H9 (cell line): ENCODE measurements around the gene REV1. TPM values are rescaled to one million over a fixed set of nuclear protein-coding genes. Genes with fewer than 3 reads are reported as not detected.
A peak's percentile ranks its signal among the peaks of the same experiment; 100 is the strongest.
"Not testable (repeated sequence)": the region's sequence is repeated elsewhere in the genome, so short reads cannot be mapped to it uniquely, and the experiment has no call there.

Experiments
- DNase-seq: peaks from one replicate; pipeline ENCODE4 v3.0.0-alpha.2; 2017
- H2AFZ ChIP-seq: one replicate; pipeline ENCODE4 v1.6.1; 2013; ENCODE audit warnings: mild to moderate bottlenecking, low read length, control low read depth, moderate library complexity
- H2AK5ac ChIP-seq: 2 replicates; pipeline ENCODE4 v1.6.1; 2013; ENCODE audit warnings: low read length, control low read depth, mixed read lengths; ENCODE audit not compliant: insufficient read length
- H2BK120ac ChIP-seq: one replicate; pipeline ENCODE4 v1.6.1; 2013; ENCODE audit warnings: low read depth, mild to moderate bottlenecking, low read length, control low read depth, inconsistent platforms; ENCODE audit not compliant: poor library complexity, severe bottlenecking
- H2BK12ac ChIP-seq: 2 replicates; pipeline ENCODE4 v1.6.1; 2013; ENCODE audit warnings: low read length, control low read depth, mixed read lengths, low read depth; ENCODE audit not compliant: insufficient read length
- H2BK15ac ChIP-seq: 2 replicates; pipeline ENCODE4 v1.6.1; 2013; ENCODE audit warnings: low read depth, low read length, control low read depth
- H2BK20ac ChIP-seq: one replicate; pipeline ENCODE4 v1.6.1; 2013; ENCODE audit warnings: low read depth, mild to moderate bottlenecking, low read length, control low read depth, inconsistent platforms; ENCODE audit not compliant: poor library complexity, severe bottlenecking
- H2BK5ac ChIP-seq: 2 replicates; pipeline ENCODE4 v1.6.1; 2013; ENCODE audit warnings: low read length, control low read depth, mixed read lengths; ENCODE audit not compliant: insufficient read length
- H3K14ac ChIP-seq: 2 replicates; pipeline ENCODE4 v1.6.1; 2013; ENCODE audit warnings: low read length, control low read depth; ENCODE audit not compliant: insufficient read depth
- H3K18ac ChIP-seq: 2 replicates; pipeline ENCODE4 v1.6.1; 2013; ENCODE audit warnings: low read depth, mild to moderate bottlenecking, mixed read lengths, low read length, control low read depth; ENCODE audit not compliant: insufficient read length
- H3K23ac ChIP-seq: 2 replicates; pipeline ENCODE4 v1.6.1; 2013; ENCODE audit warnings: low read length, control low read depth, mixed read lengths, low read depth; ENCODE audit not compliant: insufficient read length
- H3K23me2 ChIP-seq: 2 replicates; pipeline ENCODE4 v1.6.1; 2013; ENCODE audit warnings: low read depth, mild to moderate bottlenecking, mixed read lengths, low read length, control low read depth; ENCODE audit not compliant: insufficient read length, poor library complexity, severe bottlenecking
- H3K27ac ChIP-seq: 2 replicates; pipeline ENCODE4 v1.5.1; 2013; ENCODE audit warnings: low read length, control low read depth, mixed read lengths, low read depth; ENCODE audit not compliant: insufficient read length
- H3K27me3 ChIP-seq: 2 replicates; pipeline ENCODE4 v1.6.1; 2013; ENCODE audit warnings: low read length, control low read depth, inconsistent platforms; ENCODE audit not compliant: insufficient read depth
- H3K4ac ChIP-seq: 2 replicates; pipeline ENCODE4 v1.6.1; 2013; ENCODE audit warnings: low read depth, mild to moderate bottlenecking, control low read depth, inconsistent platforms, low read length, moderate library complexity
- H3K4me1 ChIP-seq: 2 replicates; pipeline ENCODE4 v1.6.1; 2013; ENCODE audit warnings: low read length, control low read depth, inconsistent platforms; ENCODE audit not compliant: insufficient read depth
- H3K4me2 ChIP-seq: 2 replicates; pipeline ENCODE4 v1.6.1; 2013; ENCODE audit warnings: low read length, control low read depth, mixed read lengths; ENCODE audit not compliant: insufficient read length, insufficient read depth
- H3K56ac ChIP-seq: 2 replicates; pipeline ENCODE4 v1.6.1; 2013; ENCODE audit warnings: low read depth, mild to moderate bottlenecking, mixed read lengths, low read length, control low read depth; ENCODE audit not compliant: insufficient read length
- H3K79me1 ChIP-seq: 2 replicates; pipeline ENCODE4 v1.6.1; 2013; ENCODE audit warnings: low read depth, mild to moderate bottlenecking, moderate library complexity, low read length, control low read depth, inconsistent platforms; ENCODE audit not compliant: insufficient read depth, poor library complexity, severe bottlenecking
- H3K79me2 ChIP-seq: 2 replicates; pipeline ENCODE4 v1.6.1; 2013; ENCODE audit warnings: low read length, control low read depth, inconsistent platforms; ENCODE audit not compliant: insufficient read depth
- H3K9ac ChIP-seq: 2 replicates; pipeline ENCODE4 v1.6.1; 2013; ENCODE audit warnings: low read length, control low read depth, mixed read lengths; ENCODE audit not compliant: insufficient read length; ENCODE audit errors: extremely low read depth
- H3K9me3 ChIP-seq: one replicate; pipeline ENCODE4 v1.6.1; 2013; ENCODE audit warnings: low read depth, low read length, inconsistent platforms; ENCODE audit not compliant: control insufficient read depth
- H3T11ph ChIP-seq: one replicate; pipeline ENCODE4 v1.6.1; 2013; ENCODE audit warnings: mild to moderate bottlenecking, low read length, control low read depth, inconsistent platforms
- H4K20me1 ChIP-seq: one replicate; pipeline ENCODE4 v1.6.1; 2013; ENCODE audit not compliant: control insufficient read depth, insufficient read length, insufficient read depth
- H4K5ac ChIP-seq: 2 replicates; pipeline ENCODE4 v1.6.1; 2013; ENCODE audit warnings: low read depth, mild to moderate bottlenecking, mixed read lengths, low read length, control low read depth; ENCODE audit not compliant: insufficient read length
- H4K8ac ChIP-seq: replicated peaks from 2 replicates; pipeline ENCODE4 v1.6.1; 2013; ENCODE audit warnings: low read length, control low read depth, mixed read lengths, low read depth; ENCODE audit not compliant: insufficient read length
- H4K91ac ChIP-seq: 2 replicates; pipeline ENCODE4 v1.6.1; 2013; ENCODE audit warnings: low read depth, mild to moderate bottlenecking, moderate library complexity, mixed read lengths, low read length, control low read depth; ENCODE audit not compliant: insufficient read length
- H3K27ac Mint-ChIP-seq, 3 experiments: 2 replicates in 2 of 3; 3 replicates in 1 of 3; pipeline ENCODE4 v1.8.0; 2020 to 2021; ENCODE audit warnings: mixed read lengths in 3 of 3, mild to moderate bottlenecking in 1 of 3, moderate library complexity in 1 of 3
- H3K27me3 Mint-ChIP-seq: 2 replicates; pipeline ENCODE4 v1.8.0; 2021; ENCODE audit warnings: low read depth, mild to moderate bottlenecking, moderate library complexity, mixed read lengths
- H3K36me3 Mint-ChIP-seq, 3 experiments: 2 replicates in 2 of 3; 3 replicates in 1 of 3; pipeline ENCODE4 v1.8.0; 2020 to 2021; ENCODE audit warnings: low read depth in 3 of 3, mixed read lengths in 3 of 3; ENCODE audit not compliant: insufficient read depth in 1 of 3
- H3K4me1 Mint-ChIP-seq, 2 experiments: 2 replicates each; pipeline ENCODE4 v1.8.0; 2020; ENCODE audit warnings: mixed read lengths in 2 of 2
- H3K4me3 Mint-ChIP-seq, 2 experiments: 2 replicates in 1 of 2; 3 replicates in 1 of 2; pipeline ENCODE4 v1.8.0; 2020 to 2021; ENCODE audit warnings: mild to moderate bottlenecking in 2 of 2, mixed read lengths in 2 of 2, moderate library complexity in 1 of 2
- H3K9me3 Mint-ChIP-seq, 2 experiments: 2 replicates in 1 of 2; 3 replicates in 1 of 2; pipeline ENCODE4 v1.8.0; 2020; ENCODE audit warnings: mild to moderate bottlenecking in 2 of 2, mixed read lengths in 2 of 2, moderate library complexity in 1 of 2
- CTCF ChIP-seq: fragments of 200-600 bp; sonication (generic); conservative IDR thresholded peaks from 3 replicates; pipeline ENCODE4 v1.8.0; 2021; ENCODE audit warnings: antibody characterized with exemption, mild to moderate bottlenecking
- WGBS: extraction: QIAGEN DNeasy Blood & Tissue Kit; methylation state at CpG from one replicate; pipeline ENCODE4 v1.1.7; 2013; ENCODE audit warnings: missing lambda C conversion rate, low lambda C conversion rate, mixed read lengths; ENCODE audit not compliant: insufficient read length; ENCODE audit errors: extremely low coverage; 5-methylcytosine and 5-hydroxymethylcytosine counted together
- total RNA-seq: library from RNA; stranded (reverse); gene quantifications from 2 replicates; pipeline ENCODE4 v1.2.1, GENCODE V29; 2021

The REV1 gene
- total RNA-seq, 1 experiment from 2014 or later, result 41.6 TPM

- no peak overlapping the region for H3K56ac ChIP-seq
- no peak overlapping the region for H4K91ac ChIP-seq
- no peak overlapping the region for H2BK120ac ChIP-seq
- no peak overlapping the region for H4K5ac ChIP-seq
- Mint-ChIP-seq H3K27ac (peak overlapping the region in 2 of 3 experiments; percentile 6 to 49; a peak in 2 of 7 replicates), H3K36me3 (peaks cover 48 to 91% (median 82%) of the 10 kb centered on the region in 3 experiments), H3K9me3 (peaks cover 2 to 10% of the 10 kb centered on the region in 2 experiments; a peak in 3 of 5 replicates), H3K4me1 (no peaks in the 10 kb centered on the region), H3K4me3 (no peak overlapping the region), H3K27me3 (no peaks in the 10 kb centered on the region)
- no peak overlapping the region for H2AFZ ChIP-seq
- H3K18ac ChIP-seq, result no peak overlapping the region
- no peak overlapping the region for H2BK5ac ChIP-seq
- no peak overlapping the region for H3K4ac ChIP-seq
- H3K23me2 ChIP-seq, result no peaks in the 10 kb centered on the region
- H3K9me3 ChIP-seq, result no peaks in the 10 kb centered on the region
- no peak for TF ChIP-seq CTCF
- no peak overlapping the region for H3K23ac ChIP-seq
- H4K20me1 ChIP-seq, result no peaks in the 10 kb centered on the region
- no peak overlapping the region for H2BK20ac ChIP-seq
- no peaks in the 10 kb centered on the region for H3K27me3 ChIP-seq
- H3K4me1 ChIP-seq, result no peaks in the 10 kb centered on the region
- H3K14ac ChIP-seq, result no peak overlapping the region
- H3K79me1 ChIP-seq, result no peaks in the 10 kb centered on the region
- H3K27ac ChIP-seq, result no peak overlapping the region
- no peak overlapping the region for H3T11ph ChIP-seq
- no peak overlapping the region for H2BK12ac ChIP-seq
- no peak overlapping the region for H3K4me2 ChIP-seq
- H3K79me2 ChIP-seq, result no peaks in the 10 kb centered on the region
- H4K8ac ChIP-seq, result no peak overlapping the region
- DNase-seq, result no peak
- WGBS, result no CpG with 5 or more reads among the region's 4 CpGs
- no peak overlapping the region for H2AK5ac ChIP-seq
- H3K9ac ChIP-seq, result no peak overlapping the region
- H2BK15ac ChIP-seq, result no peak overlapping the region
Measured at GRCh38 chr2:99373144-99373543, 116.7 kb downstream of the REV1 start.

GRCh38 chr2:99368854-99369253 lies 121.0 kb downstream of the REV1 start:
- not testable (repeated sequence) for H2AFZ ChIP-seq, H3K79me2 ChIP-seq, H2BK20ac ChIP-seq, H3K9me3 ChIP-seq, H4K8ac ChIP-seq, H3K4me1 Mint-ChIP-seq, H3K9ac ChIP-seq, H3K4ac ChIP-seq, H3K9me3 Mint-ChIP-seq, H3K4me3 Mint-ChIP-seq, H3K27ac ChIP-seq, DNase-seq, H3K14ac ChIP-seq, H2BK5ac ChIP-seq, H3K56ac ChIP-seq, H3K27me3 Mint-ChIP-seq, H3K4me1 ChIP-seq, H4K91ac ChIP-seq, H2BK15ac ChIP-seq, H3K27ac Mint-ChIP-seq, H2BK12ac ChIP-seq, H3K18ac ChIP-seq, H3T11ph ChIP-seq, H3K23me2 ChIP-seq, H3K27me3 ChIP-seq, H2AK5ac ChIP-seq, H3K23ac ChIP-seq, H4K5ac ChIP-seq, H4K20me1 ChIP-seq, H3K4me2 ChIP-seq, H2BK120ac ChIP-seq, H3K79me1 ChIP-seq
- WGBS, result no CpG with 5 or more reads among the region's 5 CpGs
- H3K36me3 Mint-ChIP-seq, result peaks cover 43 to 88% (median 81%) of the 10 kb centered on the region in 3 experiments
